HuH-7.5 (cell line): Measurements from ENCODE around the gene KCTD10.
"Not testable (repeated sequence)": the region's sequence is repeated elsewhere in the genome, so short reads cannot be mapped to it uniquely, and the experiment has no call there.

Experiments
- DNase-seq: peaks from one replicate; pipeline ENCODE4 v3.0.0; 2011; ENCODE audit warnings: low spot score

Gene KCTD10

DNA sequence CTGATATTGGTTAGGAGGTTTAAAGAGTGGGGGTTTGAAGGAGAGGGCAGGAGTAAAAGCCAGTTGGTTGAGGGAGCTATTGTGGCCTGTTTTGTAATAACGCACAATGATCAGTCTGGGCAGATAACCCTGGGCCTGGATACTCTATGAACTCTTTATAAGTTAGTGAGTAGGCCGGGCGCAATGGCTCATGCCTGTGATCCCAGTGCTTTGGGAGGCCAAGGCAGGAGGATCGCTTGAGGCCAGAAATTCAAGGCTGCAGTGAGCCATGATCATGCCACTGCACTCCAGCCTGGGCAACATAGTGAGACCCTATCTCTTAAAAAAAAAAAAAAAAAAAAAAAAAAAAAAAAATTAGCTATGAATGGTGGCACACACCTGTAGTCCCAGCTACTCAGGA lies 71.0 kb downstream of the KCTD10 start:
- not testable (repeated sequence) for DNase-seq

GRCh38 chr12:109404841-109405240 lies 72.3 kb downstream of the KCTD10 start:
- not testable (repeated sequence) for DNase-seq
